ENCODE data around the gene SGK2.
A peak's percentile ranks its signal among the peaks of the same experiment; 100 is the strongest.
"Not testable (repeated sequence)": the region's sequence is repeated elsewhere in the genome, so short reads cannot be mapped to it uniquely, and the experiment has no call there.

SGK2 gene

DNA sequence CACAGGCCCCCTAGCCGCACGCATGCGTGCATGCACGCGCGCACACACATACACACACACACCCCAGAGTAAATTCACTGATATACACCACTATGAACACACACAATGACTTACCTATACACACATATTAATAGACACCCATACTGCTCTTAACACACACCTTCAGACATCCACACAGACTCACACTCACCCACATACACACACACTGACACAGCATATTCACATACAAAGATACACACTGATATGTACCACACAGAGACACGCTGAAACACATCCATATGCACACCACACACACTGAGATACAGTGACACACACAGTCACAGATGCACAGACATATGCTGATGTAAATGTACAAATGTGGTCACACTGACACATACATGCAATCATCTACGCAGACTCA is 5.6 kb downstream of the SGK2 start:
- DNase-seq = no peak

DNA sequence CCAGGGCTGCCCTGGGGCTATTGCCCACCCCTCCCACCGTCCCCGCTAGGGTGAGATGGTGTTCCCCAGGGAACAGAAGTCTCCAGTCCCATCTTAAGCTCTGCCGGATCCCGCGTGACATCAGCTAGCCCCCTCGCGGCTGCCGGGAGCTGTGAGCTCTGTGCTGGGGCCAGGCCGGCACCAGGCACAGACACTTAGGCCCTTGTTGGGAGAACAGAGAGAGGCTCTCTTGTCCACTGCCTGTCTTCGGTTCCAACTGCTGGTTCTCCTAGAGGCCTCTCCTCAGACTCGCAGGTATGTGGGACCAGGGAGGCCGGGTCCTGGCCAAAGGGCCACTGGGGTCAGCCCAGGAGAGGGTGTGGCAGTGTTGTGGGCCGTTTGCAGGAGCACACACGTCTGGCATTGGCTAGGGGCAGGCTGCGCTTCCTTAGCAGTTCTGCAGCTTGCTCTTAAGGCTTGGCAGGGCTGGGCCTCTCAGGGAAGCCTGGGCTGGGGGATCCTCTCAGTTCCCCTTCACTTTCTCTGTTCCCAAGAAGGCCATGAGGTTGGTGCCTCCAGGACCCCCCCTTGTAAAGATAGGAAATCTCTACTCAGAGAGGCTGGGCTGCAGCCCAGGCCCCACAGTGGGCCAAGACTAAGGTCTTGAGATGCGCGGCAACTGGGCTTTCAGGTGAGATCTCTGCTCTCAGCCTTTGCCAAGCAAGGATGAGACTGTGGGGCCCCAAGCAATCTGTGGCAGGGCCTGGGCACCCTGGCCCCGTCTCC is 6.3 kb downstream of the SGK2 start:
- DNase-seq = no peak

DNA sequence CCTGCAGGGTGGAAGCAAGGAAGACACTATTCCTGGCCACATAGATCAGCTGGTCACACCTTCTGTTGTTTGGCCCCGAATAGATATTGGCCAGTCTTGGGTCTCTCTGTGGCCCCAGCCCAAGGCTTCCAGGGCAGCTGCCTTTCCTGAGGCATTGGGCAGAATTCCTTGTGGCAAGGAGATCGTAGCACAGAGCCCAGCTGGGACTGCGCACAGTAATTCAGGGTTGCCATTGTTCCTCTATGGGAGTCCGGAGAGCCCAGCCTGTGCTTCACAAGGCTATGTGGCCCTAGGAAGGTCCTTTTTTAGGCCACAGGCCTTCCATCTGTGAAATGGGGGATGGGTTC is 6.9 kb downstream of the SGK2 start:
- DNase-seq = no peak

DNA sequence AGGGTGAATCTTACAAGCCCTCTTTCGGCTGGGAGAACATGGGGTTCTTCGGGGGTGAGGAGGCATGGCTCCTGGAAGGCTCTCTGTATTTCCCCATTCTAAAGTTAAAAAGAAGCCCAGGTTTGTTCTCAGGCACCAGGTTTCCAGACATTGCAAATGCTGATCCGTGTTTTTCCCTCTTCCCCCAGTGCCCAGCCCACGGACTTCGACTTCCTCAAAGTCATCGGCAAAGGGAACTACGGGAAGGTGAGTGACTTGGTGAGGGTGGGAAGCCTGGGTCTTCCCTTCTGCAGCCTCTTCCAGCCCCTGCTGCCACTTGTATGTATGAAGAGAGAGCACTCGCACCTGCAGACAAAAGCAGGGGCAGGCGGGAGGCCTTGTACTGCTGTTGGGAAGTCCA is 8.7 kb downstream of the SGK2 start:
- DNase-seq = no peak

DNA sequence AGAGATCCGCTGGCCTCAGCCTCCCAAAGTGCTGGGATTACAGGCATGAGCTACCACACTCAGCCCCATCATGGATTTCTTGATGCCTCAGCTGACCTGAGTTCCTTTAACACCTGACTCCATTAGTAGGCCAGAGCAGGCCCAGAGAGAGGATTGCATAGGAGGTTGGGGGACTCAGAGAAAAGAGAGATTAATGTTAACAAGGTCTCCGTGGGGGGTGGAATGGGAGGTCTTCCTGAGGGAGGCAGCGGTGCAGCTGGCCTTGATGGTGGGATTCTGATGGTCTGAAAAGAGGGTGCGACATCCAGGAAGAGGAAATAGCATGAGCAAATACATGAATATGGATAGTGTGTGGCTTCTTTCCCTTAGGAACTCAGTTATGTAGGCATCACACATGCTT is 9.9 kb downstream of the SGK2 start:
- DNase-seq = no peak

DNA sequence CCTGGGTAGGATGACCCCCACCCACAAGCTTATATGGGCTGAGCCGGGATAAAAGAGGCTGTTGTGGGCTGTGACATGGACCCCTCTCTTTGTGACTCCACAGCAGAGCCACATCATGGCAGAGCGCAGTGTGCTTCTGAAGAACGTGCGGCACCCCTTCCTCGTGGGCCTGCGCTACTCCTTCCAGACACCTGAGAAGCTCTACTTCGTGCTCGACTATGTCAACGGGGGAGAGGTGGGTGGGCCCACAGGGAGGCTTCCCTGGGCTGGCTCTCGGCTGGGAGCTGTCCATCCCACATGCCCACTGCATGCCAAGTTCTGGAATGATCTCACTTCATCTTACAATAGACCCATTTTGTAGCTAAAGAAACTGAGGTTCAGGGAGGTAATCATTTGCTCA is 10.5 kb downstream of the SGK2 start:
- DNase-seq = no peak

DNA sequence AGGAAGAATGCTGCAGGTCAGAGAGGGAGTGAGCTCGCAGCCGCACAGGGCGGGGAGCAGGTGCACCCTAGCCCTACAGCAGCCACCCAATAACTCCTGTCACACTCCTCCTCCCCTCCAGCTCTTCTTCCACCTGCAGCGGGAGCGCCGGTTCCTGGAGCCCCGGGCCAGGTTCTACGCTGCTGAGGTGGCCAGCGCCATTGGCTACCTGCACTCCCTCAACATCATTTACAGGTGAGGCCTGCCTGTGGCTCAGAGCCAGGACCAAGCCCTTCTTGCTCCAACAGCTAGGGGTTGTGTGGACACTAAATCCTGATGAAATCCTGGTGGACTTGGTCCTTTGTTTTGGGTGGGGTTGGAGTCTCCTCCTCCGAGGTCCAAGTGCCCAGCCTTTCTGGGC is 11.7 kb downstream of the SGK2 start:
- DNase-seq = no peak

DNA sequence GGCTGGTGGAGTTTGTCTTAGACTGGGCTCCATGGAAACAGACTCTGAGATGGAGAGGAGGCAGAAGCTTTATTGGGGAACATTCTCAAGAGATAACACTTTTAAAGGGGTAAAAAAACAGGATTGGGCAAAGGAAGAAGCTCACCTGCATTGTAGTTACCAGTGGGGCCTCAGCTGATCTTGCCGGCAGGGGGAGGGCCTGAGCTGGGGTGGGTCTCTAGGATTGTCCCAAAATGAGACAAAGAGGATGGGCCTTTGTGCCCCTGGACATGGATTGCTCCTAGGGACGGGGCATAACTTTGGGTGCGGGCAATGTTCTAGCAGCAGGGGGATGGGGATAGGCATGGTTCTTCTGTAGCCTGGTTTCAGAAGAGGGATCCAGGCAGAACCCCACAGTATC is 12.5 kb downstream of the SGK2 start:
- no peak for DNase-seq

DNA sequence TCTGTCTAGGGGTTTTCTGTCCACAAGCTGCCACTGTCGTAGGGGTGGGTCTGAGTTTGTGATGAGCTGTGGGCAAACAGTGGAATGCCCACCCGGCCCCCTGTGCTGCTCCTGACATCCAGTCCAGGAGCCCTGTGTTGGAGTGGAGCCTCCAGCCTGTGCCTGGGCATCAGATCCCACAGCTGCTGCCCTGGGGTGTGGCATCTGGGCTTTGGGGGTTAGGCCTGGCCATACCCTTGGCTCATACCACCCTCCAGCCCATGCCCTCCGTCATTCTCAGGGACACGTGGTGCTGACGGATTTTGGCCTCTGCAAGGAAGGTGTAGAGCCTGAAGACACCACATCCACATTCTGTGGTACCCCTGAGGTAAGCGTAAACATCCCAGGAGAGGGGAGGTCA is 12.9 kb downstream of the SGK2 start:
- DNase-seq = no peak

DNA sequence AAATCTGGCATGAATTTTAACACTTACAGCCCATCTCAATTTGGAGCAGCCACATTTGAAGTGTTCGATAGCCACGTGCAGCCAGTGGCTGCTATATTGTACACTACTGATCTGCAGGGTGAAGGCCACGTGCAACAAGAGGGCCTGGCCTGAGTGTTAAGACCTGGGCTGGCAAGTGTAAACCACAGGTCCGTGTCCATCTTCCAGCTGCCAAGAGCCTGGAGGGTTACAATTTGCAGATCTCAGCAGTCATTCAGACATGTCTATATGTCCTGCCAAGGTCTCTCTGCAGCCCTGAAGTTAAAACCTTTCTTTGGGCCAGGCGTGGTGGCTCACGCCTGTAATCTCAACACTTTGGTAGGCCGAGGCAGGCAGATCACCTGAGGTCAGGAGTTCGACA is 14.1 kb downstream of the SGK2 start:
- DNase-seq = no peak

DNA sequence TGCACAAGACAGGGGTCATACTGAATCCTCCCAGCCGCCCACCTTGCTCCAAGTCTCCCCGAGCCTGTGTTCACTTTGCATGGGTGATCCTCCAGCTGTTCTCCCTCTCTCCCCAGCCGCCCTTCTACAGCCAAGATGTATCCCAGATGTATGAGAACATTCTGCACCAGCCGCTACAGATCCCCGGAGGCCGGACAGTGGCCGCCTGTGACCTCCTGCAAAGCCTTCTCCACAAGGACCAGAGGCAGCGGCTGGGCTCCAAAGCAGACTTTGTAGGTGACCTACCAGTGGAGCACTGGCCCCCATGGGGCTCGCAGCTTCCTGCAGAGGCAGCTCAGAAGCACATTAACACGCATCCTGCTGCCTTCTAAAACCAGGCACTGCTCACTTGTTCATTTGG is 17.3 kb downstream of the SGK2 start:
- no peak for DNase-seq

DNA sequence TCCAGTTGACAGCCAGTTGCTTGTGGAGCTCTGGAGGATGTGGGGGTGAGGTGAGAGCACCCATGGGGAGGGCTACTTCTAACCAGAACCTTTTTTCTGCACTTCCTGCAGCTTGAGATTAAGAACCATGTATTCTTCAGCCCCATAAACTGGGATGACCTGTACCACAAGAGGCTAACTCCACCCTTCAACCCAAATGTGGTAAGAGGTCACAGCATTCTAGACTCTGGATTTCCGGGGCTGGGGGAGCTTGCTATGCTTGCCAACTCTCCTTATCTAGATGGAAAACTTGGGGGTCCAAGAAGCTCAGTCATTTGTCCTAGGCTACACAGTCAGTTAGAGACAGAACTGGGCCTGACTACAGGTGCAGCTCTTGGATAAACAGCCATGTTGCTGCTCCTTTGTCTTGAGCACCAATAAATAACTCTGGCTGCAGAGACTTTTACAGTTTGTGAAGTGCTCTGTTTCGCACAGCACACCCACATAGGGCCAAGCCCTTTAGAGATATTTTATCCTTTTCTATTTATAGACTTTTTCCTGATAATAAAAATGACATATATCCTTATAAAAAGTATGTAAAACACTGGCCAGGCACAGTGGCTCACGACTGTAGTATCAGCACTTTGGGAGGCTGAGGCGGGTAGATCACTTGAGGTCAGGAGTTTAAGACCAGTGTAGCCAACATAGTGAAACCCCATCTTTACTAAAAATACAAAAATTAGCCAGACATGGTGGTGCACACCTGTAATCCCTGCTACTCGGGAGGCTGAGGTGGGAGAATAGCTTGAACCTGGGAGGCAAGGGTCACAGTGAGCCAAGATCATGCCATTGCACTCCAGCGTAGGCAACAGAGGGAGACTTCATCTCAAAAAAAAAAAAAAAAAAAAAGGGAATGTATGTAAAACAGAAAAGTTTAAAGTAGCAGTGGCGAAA is 21.3 kb downstream of the SGK2 start:
- no peak for DNase-seq

DNA sequence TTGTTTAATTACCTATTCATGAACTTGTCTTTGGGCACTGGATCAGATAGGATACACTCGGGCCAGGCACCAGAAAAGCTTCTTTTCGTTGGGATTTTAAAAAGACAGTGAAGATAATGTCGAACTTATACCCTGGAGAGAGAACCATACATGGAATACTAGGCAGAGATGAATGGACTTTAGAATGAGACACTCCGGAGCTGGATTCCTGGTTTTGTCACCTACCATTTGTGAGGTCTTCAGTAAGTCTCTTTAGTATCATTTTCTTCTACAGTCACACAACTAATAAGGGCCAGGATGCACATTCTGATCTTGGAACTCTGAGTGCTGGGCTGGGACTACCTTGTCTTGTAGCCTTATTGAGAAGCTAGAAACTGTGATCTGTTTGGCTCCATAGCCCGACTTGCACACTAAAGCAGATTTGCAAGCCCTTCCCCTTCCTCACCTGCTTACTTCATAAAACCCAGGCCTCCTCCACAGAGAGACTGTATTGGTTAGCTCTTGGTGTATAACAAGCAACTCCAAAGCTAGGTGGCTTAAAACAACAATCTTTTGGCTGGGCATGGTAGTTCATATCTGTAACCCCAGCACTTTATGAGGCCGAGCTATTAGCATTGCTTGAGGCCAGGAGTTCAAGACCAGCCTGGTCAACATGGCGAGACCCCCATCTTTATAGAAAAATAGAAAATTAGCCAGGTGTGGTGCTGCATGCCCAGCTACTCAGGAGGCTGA is 24.5 kb downstream of the SGK2 start:
- no peak for DNase-seq

DNA sequence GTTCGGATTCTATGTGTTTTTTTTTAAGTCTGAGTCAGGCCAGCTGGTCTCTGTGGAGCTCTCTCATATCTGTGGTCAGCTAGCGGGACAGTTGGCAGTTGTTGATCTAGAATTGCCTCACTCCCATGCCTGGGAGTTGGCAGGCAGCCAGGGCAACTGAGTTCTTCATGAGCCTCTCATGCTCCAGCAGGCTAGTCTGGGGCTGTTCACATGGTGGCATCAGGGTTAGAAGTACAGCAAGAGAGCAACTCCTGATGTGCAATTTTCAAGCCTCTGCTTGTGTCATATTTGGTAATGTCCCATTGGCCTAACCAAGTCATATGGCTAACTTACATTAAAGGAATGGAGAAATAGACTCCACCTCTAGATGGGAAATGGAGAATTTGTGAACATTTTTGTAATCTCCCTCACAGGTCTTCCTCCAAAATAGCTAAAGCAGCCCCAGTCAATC is 25.2 kb downstream of the SGK2 start:
- no peak for DNase-seq

DNA sequence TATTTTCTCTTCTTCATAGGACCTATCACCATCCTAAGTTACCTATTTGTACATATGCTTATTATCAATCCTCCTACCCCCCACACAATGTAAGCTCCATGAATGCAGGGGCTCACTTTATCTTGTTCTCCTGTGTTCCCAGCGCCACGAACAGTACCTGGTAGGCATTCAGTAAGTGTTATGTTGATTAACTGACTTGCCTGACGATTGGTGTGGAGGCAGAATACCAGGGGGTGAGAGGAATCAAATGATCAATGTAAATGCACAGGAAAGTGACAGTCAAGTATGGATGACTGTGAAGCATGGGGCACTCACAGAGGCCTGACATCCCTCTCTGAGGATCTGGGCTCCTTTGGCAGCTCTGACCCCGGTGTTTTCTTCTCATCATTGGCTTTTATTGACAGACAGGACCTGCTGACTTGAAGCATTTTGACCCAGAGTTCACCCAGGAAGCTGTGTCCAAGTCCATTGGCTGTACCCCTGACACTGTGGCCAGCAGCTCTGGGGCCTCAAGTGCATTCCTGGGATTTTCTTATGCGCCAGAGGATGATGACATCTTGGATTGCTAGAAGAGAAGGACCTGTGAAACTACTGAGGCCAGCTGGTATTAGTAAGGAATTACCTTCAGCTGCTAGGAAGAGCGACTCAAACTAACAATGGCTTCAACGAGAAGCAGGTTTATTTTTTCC is 25.8 kb downstream of the SGK2 start:
- DNase-seq = no peak

DNA sequence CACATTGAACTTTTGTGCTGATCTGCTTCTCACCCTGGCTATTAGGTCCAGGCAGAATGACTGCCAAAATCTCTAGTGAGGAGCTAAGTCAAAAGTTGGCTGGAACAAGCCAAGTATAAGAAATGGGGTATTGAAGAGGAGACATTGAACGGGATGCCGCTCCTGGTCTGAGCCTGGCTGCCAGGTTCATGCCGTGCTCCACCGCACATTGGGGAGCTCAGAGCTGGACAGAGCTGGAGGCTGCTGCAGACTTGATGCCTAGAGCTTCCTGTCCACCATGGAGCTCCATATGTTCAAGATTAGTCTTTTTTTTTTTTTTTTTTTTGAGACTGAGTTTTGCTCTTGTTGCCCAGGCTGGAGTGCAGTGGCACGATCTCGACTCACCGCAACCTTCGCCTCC is 27.8 kb downstream of the SGK2 start:
- DNase-seq = no peak

DNA sequence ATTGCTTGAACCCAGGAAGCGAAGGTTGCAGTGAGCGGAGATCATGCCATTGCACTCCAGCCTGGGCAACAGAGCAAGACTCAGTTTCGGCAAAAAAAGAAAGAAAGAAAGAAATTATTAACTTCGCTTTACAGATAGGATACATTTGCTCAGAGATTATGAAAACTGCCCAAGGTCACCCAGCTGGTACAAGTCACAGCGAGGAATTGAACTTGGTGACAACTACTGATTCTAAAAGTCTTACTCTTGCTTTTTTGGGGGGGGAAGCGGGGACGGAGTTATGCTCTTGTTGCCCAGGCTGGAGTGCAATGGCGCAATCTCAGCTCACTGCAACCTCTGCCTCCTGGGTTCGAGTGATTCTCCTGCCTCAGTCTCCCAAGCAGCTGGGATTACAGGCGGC is 29.7 kb downstream of the SGK2 start:
- DNase-seq = not testable (repeated sequence)

DNA sequence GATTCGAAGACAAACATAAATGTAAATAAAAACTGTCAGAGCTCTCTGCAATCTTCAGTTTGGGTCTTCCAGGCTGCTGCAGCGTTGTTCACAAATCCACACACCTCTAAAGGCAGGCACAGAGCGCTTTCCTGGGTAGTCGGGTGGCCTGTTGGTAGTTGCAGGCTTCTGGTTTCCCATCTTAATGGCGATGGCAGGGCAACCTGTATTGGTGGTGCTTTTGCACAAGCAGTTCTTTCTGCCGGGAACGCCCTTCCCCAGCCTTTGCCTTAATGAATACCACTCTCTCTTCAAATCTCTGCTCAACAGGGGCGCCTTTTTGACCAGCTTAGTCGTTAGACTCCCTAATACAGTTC is 31.2 kb downstream of the SGK2 start:
- DNase-seq = no peak

DNA sequence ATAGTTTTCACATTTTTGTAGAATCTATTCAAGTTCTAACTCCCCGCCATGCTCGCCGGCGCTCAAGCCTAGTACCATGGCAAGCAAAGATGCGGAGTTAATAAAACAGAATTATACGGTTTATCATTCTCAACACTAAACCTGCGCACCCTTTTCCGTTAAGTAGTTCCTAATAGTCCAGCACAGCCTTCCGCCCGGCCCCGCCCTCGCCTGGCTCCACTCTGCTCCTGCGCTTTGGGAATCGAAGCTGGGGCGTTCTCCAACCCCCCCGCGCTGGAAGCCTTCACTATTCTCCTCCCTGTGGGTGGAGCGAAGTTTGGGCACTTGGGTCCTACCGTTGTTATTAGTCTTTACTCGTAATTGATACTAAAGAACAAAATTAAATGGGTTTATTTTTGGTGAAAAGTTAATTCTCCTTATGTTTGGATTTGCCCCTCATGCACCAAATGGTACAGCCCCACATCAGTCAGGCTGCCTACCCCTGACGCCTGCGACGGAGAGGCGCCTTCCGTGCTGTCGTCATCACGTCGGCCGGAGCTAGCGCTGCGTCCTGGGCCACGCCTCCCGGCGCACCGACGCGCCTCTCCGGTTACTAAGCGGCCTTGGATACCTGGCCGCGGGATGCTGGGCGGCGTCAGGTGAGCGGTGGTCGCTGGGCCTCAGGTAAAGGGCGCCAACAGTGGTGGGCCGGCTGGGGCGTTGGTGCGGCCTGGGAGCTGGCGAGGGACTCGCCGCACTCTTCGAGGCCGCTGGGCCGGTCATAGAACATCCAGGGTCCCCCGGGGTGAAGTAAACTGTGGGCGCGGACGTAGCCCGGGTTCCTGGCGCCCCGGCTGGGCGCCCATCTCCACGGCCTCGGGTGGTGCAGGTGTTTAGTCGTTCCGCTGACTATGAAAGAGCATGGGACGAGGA is 31.8 kb downstream of the SGK2 start, which contains the start of gene IFT52:
IFT52 (plus strand) TSS at position 546 of the 912 bp plus-strand sequence. CDS start 3,762 bp downstream, outside the sequence.
- peak; percentile 98 for DNase-seq

DNA sequence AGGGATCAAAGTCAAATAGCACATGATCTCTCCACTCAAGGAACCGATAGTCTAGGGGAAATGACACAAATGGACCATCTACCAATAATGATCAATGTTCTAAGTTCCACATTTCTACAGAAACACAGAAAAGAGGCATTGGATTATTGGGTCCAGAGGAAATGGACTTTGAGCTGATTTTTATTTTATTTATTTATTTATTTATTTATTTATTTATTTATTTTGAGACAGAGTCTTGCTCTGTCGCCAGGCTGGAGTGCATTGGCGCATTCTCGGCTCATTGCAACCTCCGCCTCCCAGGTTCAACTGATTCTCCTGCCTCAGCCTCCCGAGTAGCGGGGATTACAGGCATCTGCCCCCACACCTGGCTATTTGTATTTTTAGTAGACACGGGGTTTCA is 43.1 kb downstream of the SGK2 start:
- not testable (repeated sequence) for DNase-seq

DNA sequence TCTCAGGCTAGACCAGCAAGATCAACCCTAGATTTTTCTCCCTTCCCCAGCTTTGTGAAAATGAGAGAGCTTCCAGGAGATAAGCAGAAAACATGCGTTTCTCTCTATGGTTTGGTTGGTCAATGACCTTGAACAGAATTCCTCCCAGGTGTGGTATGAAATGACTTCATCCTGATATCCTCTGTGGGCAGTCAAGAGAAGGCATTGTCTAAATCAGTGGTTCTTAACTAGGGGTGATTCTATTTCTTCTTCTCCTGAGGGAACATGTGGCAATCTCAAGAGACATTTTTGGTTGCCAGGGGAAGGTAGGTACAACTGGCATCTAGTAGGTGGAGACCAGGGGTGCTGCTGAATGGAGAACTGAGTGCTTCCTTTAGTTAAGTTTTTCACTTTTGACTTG is 44.3 kb downstream of the SGK2 start:
- no peak for DNase-seq

DNA sequence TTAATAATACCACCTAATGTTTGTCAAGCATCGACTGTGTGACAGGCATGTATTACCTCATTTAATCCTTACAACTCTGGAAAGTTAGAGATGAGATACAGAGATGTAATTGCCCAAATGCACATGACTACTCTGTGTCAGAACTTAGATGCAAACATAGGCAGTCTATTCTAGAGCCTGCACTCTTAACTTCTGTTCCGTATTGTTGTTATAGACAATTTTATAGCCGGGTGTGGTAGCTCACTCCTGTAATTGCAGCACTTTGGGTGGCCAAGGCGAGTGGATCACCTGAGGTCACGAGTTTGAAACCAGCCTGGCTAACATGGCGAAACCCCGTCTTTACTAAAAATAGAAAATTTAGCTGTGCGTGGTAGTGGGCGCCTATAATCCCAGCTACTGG is 46.9 kb downstream of the SGK2 start:
- no peak for DNase-seq

All from KG1 (cell line).